Muscle layer of colon (tissue), 2 donors: ENCODE results near the gene SELENOF.
A peak's percentile ranks its signal among the peaks of the same experiment; 100 is the strongest.

ENCODE experiments used
- H3K27ac ChIP-seq: one replicate; pipeline ENCODE4 v1.7.0; 2013; ENCODE audit warnings: low read depth, mild to moderate bottlenecking, low read length, moderate library complexity
- H3K27me3 ChIP-seq, 2 donors: one replicate each; pipeline ENCODE4 v1.7.0; 2013; ENCODE audit warnings: low read length in 2 of 2, mild to moderate bottlenecking in 2 of 2; ENCODE audit not compliant: insufficient read depth in 2 of 2, control insufficient read depth in 1 of 2
- H3K36me3 ChIP-seq: one replicate; pipeline ENCODE4 v1.7.0; 2013; ENCODE audit warnings: mild to moderate bottlenecking, low read length; ENCODE audit not compliant: insufficient read depth
- H3K4me1 ChIP-seq: one replicate; pipeline ENCODE4 v1.7.0; 2013; ENCODE audit warnings: mild to moderate bottlenecking, low read length; ENCODE audit not compliant: insufficient read depth
- H3K4me3 ChIP-seq, 2 donors: one replicate each; pipeline ENCODE4 v1.7.0; 2013; ENCODE audit warnings: low read length in 2 of 2, low read depth in 1 of 2, mild to moderate bottlenecking in 1 of 2, moderate library complexity in 1 of 2
- H3K9ac ChIP-seq: one replicate; pipeline ENCODE4 v1.7.0; 2013; ENCODE audit warnings: low read length
- H3K9me3 ChIP-seq: one replicate; pipeline ENCODE4 v1.7.0; 2013; ENCODE audit warnings: mild to moderate bottlenecking, low read length
- donor health status: abdominal sarcoma.
- donor health status: Adenocarcinoma of cecum.

The SELENOF gene

DNA sequence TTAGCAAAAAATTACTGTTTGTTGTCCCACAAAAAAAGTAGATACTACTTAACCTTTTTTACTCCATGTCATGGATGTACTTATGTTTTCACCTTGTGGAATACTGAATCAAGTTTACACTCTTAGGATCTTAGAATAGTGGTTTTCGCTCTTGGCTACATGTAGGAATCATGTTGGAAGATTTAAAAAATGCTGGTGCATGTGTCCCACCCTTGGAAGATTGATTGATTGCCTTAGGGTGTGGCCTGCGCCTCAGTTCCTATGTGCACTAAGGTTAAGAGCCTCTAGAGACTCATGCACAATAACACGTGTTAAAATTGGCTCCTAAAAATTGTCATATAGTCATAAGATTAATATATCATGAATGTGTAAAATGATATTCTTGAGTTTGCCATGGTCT, 25.5 kb upstream of the SELENOF start:
- Histone ChIP-seq H3K27ac (no peak overlapping the region), H3K9me3 (no peaks in the 10 kb centered on the region), H3K27me3 (no peaks in the 10 kb centered on the region), H3K36me3 (no peaks in the 10 kb centered on the region), H3K9ac (no peak overlapping the region), H3K4me3 (no peak overlapping the region), H3K4me1 (no peaks in the 10 kb centered on the region)

DNA sequence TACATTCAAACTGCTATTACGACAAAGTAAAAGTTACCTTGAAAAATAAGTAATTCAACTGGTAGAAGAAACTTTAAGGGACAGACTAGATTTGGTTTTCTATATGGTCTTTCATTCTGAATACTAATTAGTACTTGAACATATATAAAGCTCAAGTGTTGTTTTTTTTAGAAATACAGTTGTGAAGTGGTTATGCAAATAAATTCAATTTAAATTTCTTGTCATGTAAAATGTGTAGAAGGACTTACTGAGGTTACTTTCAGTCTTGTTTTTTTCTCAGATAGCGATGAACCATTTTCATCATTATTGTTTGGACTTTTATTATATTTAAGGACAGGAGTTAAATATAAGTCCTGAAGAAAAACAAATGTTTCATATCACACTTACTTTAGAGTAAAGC, 24.9 kb upstream of the SELENOF start:
- Histone ChIP-seq H3K27ac (no peak overlapping the region), H3K4me3 (no peak overlapping the region), H3K9ac (no peak overlapping the region), H3K4me1 (no peaks in the 10 kb centered on the region), H3K9me3 (no peaks in the 10 kb centered on the region), H3K27me3 (no peaks in the 10 kb centered on the region), H3K36me3 (no peaks in the 10 kb centered on the region)

DNA sequence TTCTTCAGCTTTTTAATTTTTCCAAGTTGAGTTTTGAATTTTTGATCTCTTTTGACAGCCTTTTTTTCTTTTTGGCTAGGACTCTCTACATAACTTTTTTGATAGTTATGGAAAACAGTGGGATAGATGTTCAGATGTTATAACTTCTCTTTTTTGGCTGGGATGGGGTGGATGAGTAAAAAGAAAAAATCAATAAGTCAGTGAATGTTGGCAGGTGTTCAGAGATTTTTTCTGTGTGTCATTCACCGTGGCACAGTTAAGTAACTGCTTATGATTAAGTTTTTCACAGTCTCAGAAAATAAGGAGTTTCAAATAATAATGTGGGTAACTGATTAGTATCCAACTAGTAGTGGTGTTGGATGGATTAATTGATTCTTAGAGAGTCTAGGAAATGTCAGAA, 24.5 kb upstream of the SELENOF start:
- H3K9me3 ChIP-seq, result no peaks in the 10 kb centered on the region
- H3K9ac ChIP-seq, result no peak overlapping the region
- no peaks in the 10 kb centered on the region for H3K4me1 ChIP-seq
- H3K4me3 ChIP-seq, result no peak overlapping the region
- H3K36me3 ChIP-seq, result no peaks in the 10 kb centered on the region
- no peaks in the 10 kb centered on the region for H3K27me3 ChIP-seq
- no peak overlapping the region for H3K27ac ChIP-seq

DNA sequence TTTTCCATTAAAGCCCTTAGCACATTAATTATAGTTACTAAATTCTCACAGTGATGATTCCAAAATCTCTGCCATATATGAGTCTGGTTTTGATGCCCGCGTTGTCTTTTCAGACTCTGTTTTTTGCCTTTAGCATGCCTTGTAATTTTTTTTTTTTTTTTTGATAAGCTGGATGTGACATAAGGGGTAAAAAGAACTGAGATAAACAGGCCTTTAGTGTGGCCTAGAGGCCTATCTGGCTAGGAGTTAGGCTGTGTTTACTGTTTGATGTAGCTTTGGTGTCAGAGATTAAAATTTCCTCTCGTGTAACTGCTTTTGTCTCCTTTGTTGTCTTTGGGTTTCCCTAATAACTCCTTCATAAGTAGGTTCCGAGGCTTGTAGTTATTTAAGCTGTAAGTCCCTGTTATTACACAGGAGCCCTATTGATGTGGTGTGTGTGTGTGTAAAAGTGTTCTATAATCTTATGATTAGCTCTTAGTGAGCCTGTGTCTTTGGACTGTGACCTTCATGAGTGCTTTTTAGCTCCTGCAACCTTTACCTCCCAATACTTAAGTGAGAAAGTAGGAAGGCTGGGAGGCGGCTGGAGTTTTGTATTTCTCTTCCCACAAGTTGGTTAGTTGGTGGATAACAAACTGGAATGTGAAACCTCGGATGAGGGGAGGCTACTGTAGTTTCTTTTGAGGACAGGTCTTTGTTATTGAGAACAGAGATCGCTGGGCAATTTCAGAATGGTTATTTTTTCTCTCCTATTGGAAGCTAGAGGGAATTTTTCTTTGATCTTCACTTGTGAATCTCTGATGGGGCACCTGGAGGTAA, 19.8 kb upstream of the SELENOF start:
- no peaks in the 10 kb centered on the region for H3K36me3 ChIP-seq
- H3K9me3 ChIP-seq, result no peaks in the 10 kb centered on the region
- no peaks in the 10 kb centered on the region for H3K4me1 ChIP-seq
- H3K27ac ChIP-seq, result no peak overlapping the region
- H3K27me3 ChIP-seq, result no peaks in the 10 kb centered on the region
- H3K4me3 ChIP-seq, result no peak overlapping the region
- no peak overlapping the region for H3K9ac ChIP-seq

DNA sequence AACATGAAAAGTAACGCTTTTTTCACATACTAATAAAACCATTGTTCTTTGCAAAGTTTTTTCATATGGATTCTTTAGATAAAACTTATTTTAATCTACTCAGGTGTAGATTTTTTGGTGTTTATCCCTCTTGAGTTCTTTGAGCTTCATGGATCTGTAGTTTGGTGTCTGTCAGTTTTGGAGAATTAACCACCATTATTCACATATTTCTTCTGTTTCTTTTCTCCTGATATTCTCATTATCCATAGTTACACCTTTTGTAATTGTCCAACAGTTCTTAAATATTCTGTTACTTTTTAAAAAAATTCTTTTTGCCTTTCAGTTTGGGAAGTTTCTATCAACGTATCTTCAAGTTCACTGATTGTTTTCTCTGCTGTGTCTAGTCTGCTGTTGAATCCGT, 19.1 kb upstream of the SELENOF start:
- Histone ChIP-seq H3K27me3 (no peaks in the 10 kb centered on the region), H3K4me1 (no peaks in the 10 kb centered on the region), H3K27ac (no peak overlapping the region), H3K36me3 (no peaks in the 10 kb centered on the region), H3K4me3 (no peak overlapping the region), H3K9ac (no peak overlapping the region), H3K9me3 (no peaks in the 10 kb centered on the region)

DNA sequence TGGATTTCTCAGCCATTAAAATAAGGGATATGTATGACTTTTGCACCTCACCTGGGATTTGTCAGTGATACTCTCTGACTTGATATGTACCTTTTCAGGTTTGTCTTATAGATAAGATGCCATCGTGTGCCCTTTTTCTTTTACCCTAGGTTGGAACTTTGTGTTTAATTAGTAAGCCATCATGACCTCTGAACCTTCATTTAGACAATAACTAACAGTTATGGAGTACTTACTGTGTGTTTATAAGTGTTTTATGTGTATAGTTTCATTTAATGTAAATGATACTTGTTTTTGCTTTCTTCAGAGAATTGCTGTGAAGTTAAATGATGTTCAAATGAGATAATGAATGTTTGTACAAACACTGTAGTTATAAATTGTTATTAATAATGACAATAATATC, 14.9 kb upstream of the SELENOF start:
- H3K4me3 ChIP-seq, result no peak overlapping the region

DNA sequence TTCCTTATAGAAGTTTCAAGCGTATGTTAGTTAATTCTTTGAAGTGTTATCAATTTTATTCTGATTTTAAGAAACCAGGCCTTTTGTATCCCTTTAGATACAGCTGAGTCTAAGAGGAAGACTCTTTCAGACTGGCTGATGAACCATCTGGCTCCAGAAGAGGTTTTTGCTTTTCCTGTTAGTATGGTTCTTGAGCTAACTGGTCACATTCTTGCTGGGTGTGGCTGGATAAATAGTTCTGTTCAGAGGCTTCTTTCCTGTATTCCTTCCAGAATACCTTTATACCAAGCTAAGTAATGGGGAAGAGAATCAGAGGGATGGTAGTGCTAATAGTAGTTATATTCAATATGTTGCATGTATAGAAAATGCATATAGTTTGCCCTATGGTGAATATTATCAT, 13.0 kb upstream of the SELENOF start:
- Histone ChIP-seq H3K9ac (no peak overlapping the region), H3K36me3 (no peaks in the 10 kb centered on the region), H3K4me3 (no peak overlapping the region), H3K27ac (no peak overlapping the region), H3K27me3 (no peaks in the 10 kb centered on the region), H3K4me1 (no peaks in the 10 kb centered on the region), H3K9me3 (no peaks in the 10 kb centered on the region)

More for the DNA sequence above, 14.9 kb upstream of the SELENOF start:
- Histone ChIP-seq H3K4me1 (no peaks in the 10 kb centered on the region), H3K9ac (no peak overlapping the region), H3K9me3 (no peaks in the 10 kb centered on the region), H3K27ac (no peak overlapping the region), H3K36me3 (no peaks in the 10 kb centered on the region), H3K27me3 (no peaks in the 10 kb centered on the region)

DNA sequence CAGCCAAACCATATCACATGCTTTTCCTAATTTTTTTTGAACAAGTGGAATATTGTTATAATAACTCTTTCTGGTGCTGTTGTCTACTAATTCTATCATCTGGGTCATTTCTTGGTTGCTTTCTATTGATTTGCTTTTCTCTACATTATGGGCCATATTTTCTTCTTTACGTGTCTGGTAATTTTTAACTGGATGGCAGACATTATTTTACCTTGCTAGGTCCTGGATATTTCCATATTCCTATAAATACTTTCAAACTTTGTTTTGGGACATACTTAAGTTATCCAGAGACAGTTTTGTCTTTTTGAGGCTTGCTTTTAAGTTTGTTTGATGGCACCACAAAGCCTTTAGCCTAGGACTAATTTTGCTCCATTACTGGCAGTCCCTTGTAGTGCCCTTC, 11.8 kb upstream of the SELENOF start:
- H3K27ac ChIP-seq, result no peak overlapping the region
- no peak overlapping the region for H3K4me3 ChIP-seq
- no peaks in the 10 kb centered on the region for H3K27me3 ChIP-seq
- no peaks in the 10 kb centered on the region for H3K9me3 ChIP-seq
- H3K4me1 ChIP-seq, result no peaks in the 10 kb centered on the region
- H3K9ac ChIP-seq, result no peak overlapping the region
- H3K36me3 ChIP-seq, result no peaks in the 10 kb centered on the region

DNA sequence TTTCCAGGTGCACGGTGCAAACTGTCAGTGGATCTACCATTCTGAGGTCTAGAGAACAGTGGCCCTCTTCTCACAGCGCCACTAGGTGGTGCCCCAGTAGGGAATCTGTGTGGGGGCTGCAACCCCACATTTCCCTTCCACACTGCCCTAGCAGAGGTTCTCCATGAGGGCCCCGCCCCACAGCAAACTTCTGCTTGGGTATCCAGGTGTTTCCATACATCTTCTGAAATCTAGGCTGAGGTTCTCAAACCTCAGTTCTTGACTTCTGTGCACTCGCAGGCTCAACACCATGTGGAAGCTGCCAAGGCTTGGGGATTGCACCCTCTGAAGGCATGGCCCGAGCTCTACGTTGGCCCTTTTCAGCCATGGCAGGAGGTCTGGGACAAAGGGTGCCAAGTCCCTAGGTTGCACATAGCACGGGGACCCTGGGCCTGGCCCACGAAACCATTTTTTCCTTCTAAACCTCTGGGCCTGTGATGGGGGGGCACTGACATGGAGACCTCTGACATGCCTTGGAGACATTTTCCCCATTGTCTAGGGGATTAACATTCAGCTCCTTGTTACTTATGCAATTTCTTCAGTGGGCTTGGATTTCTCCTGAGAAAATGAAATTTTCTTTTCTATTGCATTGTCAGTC, 10.5 kb upstream of the SELENOF start:
- H3K4me3 ChIP-seq, result no peak overlapping the region
- H3K4me1 ChIP-seq, result no peaks in the 10 kb centered on the region
- H3K27ac ChIP-seq, result no peak overlapping the region
- no peaks in the 10 kb centered on the region for H3K27me3 ChIP-seq
- H3K36me3 ChIP-seq, result no peaks in the 10 kb centered on the region
- H3K9ac ChIP-seq, result no peak overlapping the region
- H3K9me3 ChIP-seq, result no peaks in the 10 kb centered on the region

DNA sequence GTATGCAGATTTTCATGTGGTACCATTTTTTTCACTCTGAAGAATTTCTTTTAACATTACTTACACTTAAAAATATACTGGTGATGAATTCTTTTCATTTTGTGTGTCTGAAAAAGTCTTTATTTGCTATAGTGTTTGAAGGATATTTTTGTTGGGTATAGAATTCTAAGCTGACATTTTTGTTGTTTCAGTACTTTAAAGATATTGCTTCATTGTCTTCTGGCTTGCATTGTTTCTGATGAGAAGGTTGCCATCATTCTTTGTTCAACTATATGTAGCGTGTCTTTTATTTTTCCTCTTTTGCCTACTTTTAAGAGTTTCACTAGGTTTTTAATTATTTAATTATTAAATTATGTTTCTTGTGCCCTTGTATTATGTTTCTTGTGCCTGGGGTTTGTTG, 8.5 kb upstream of the SELENOF start:
- no peaks in the 10 kb centered on the region for H3K9me3 ChIP-seq
- no peaks in the 10 kb centered on the region for H3K27me3 ChIP-seq
- no peaks in the 10 kb centered on the region for H3K4me1 ChIP-seq
- H3K4me3 ChIP-seq, result no peak overlapping the region
- H3K36me3 ChIP-seq, result no peaks in the 10 kb centered on the region
- no peak overlapping the region for H3K27ac ChIP-seq
- H3K9ac ChIP-seq, result no peak overlapping the region

DNA sequence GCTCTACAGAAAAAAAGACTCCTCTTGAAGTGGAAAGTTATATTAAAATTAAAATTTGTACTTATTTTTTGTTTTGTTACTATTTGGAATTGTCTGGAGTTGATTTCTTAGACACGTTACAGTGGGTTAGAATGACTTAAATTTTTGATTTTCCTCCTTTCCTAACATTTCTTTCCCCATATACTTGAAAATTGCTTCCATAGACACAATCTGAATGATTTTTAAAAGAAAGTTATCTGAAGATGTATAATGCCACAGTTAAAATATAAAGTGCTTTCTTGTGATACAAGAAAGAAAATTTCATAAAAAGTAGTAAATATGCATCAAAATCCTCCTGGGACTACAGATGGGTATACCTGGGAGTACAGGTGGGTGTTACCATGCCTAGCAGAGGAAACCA, 2.8 kb upstream of the SELENOF start:
- Histone ChIP-seq H3K36me3 (no peaks in the 10 kb centered on the region), H3K9ac (no peak overlapping the region), H3K27me3 (no peaks in the 10 kb centered on the region), H3K9me3 (no peaks in the 10 kb centered on the region), H3K27ac (no peak overlapping the region), H3K4me1 (peaks cover 22% of the 10 kb centered on the region), H3K4me3 (no peak overlapping the region)

DNA sequence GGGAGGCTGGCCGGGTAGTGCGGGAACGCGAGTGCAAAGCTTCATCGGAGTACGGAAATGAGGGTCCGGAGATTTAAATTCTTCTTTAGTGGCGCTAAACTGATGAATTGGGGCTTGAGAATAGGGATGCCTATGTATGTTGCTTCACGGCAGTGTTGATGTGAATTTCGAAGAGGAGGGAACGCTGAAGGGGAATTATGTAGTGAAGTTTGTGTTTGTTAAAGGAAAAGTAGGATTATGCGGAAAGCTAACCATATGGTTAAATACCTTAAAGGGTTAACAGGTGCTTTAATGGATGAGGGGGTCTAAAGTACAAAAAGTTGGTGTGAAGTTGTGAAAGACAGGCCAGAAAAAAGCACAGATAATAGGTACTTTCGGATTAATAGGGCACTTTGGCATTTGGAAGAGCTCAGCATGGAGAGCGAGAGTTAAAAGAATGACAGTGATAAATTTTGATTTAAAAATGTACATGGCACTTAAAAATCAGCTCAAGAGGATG, 1.9 kb upstream of the SELENOF start:
- H3K9me3 ChIP-seq, result no peaks in the 10 kb centered on the region
- no peaks in the 10 kb centered on the region for H3K27me3 ChIP-seq
- peak overlapping the region; percentile 71 for H3K27ac ChIP-seq
- no peaks in the 10 kb centered on the region for H3K36me3 ChIP-seq
- H3K4me3 ChIP-seq, result peak overlapping the region; percentile 75 to 99
- peak overlapping the region; percentile 85 for H3K9ac ChIP-seq
- H3K4me1 ChIP-seq, result peaks cover 23% of the 10 kb centered on the region
